Gastroesophageal sphincter (tissue), 3 donors: ENCODE measurements around the gene CD163L1.

Source experiments
- EP300 ChIP-seq: sonication (generic); formaldehyde crosslinking; IDR thresholded peaks from one replicate; pipeline ENCODE4 v1.6.1; 2017; ENCODE audit warnings: antibody characterized with exemption, mild to moderate bottlenecking
- TF ChIP-seq, protein P1 (sequence below), 4 experiments: fragments of 200-600 bp in 2 of 4; fragments of 450-650 bp in 2 of 4; sonication (generic) in 1 of 4; IDR thresholded peaks; one replicate each; pipeline ENCODE4 v1.5.1; 2017 to 2019; ENCODE audit warnings: antibody characterized with exemption in 4 of 4, mild to moderate bottlenecking in 2 of 4, moderate library complexity in 2 of 4

DNA sequence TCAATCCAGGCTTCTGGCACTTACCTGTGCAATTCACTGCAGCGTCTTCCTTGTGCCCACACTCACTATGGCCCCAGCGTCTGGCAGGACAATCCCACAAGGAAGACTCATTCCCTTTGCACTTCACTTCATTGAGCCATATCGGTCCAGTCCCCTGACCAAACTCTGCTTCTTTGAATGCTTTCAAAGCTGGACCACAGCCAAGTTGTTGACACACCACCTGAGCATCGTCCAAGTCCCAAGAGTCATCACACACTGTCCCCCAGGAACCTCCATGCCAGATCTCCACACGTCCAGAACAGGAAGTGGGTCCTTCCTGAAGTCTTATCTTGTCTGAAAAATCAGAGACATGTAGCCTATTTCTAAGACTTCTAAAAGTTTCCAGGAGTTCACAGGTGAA, 39.4 kb upstream of the CD163L1 start:
- TF ChIP-seq, protein P1, sequence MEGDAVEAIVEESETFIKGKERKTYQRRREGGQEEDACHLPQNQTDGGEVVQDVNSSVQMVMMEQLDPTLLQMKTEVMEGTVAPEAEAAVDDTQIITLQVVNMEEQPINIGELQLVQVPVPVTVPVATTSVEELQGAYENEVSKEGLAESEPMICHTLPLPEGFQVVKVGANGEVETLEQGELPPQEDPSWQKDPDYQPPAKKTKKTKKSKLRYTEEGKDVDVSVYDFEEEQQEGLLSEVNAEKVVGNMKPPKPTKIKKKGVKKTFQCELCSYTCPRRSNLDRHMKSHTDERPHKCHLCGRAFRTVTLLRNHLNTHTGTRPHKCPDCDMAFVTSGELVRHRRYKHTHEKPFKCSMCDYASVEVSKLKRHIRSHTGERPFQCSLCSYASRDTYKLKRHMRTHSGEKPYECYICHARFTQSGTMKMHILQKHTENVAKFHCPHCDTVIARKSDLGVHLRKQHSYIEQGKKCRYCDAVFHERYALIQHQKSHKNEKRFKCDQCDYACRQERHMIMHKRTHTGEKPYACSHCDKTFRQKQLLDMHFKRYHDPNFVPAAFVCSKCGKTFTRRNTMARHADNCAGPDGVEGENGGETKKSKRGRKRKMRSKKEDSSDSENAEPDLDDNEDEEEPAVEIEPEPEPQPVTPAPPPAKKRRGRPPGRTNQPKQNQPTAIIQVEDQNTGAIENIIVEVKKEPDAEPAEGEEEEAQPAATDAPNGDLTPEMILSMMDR (IDR thresholded peaks at IDR 0.05), result no peak
- TF ChIP-seq EP300, result no peak
